ENCODE results near the gene MAN1B1. TPM values are rescaled to one million over a fixed set of nuclear protein-coding genes. Genes with fewer than 3 reads are reported as not detected.

The MAN1B1 gene
- total and polyA plus RNA-seq, 2 of the 8 experiments (the other 6 are each of a cell fraction or from before 2014, with no cell fraction given) = 33.7 to 36.3 TPM

DNA sequence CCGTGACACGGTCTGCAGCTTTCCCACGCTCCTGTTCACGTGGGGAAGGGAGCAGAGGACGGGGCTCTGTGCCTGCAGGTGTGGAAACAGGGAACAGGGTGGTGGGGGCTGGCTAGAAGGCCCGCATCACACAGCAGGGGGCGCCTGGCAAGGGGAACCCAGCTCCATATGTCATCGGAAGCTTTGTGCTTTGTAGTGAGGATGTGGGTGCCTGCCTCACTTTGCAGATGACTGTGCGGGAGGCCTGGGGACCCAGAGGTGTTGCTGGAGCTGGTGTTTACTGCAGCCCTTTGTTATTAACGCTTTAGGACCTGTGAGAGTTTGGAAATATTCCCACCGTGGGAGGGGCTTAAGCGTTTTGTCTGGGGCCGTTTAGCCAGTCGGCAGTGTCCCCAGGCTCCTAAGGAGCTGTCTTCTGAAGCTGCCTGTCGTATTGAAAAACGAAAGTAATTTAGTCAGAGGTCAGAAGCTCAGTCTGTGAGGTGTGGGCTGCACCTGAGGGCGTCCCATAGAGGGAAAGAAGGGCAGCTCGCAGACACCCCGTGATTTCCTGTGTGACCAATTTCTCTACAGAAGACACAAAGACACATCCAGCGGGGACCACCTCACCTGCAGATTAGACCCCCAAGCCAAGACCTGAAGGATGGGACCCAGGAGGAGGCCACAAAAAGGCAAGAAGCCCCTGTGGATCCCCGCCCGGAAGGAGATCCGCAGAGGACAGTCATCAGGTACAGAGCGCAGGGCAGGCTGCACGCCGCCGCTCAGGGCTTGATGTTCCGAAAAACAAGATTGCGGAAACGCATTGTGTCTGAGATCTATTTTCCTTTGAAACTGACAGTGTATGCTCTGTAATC lies 9.1 kb downstream of the MAN1B1 start:
- H3K27ac ChIP-seq (ENCODE audit: low read depth, low read length) = no peak overlapping the region
- no peak overlapping the region for H2BK5ac ChIP-seq (ENCODE audit: low read depth, low read length)
- FAIRE-seq = no peak
- 87% methylated on average over 27 of the region's 30 CpGs; no CpG with 5 or more reads in 1 of the 2 experiments for WGBS, 2 experiments (ENCODE audit: extremely low coverage in 1 of 2, insufficient coverage in 1 of 2, insufficient read length in 1 of 2, insufficient replicate concordance in 2 of 2, low coverage in 1 of 2, low lambda C conversion rate in 2 of 2, missing lambda C conversion rate in 1 of 2)
- H3K9ac ChIP-seq (replicated peaks in 1 of 4; ENCODE audit: extremely low read depth in 1 of 4, low read depth in 3 of 4, low read length in 3 of 4) = no peak overlapping the region
- DNase-seq (ENCODE audit: low read depth in 1 of 2, low spot score in 2 of 2) = no peak
- no peak overlapping the region for H2AFZ ChIP-seq (ENCODE audit: low read length)
- H3K9me3 ChIP-seq (ENCODE audit: insufficient read depth in 2 of 2, low read depth in 1 of 2, low read length in 1 of 2) = no peaks in the 10 kb centered on the region
- H2BK12ac ChIP-seq (ENCODE audit: low read depth, low read length) = no peak overlapping the region
- no peaks in the 10 kb centered on the region for H3K27me3 ChIP-seq (replicated peaks in 1 of 4; ENCODE audit: control insufficient read depth in 3 of 4, extremely low read depth in 1 of 4, insufficient read depth in 3 of 4, low read length in 3 of 4)
- no peak overlapping the region for H2BK15ac ChIP-seq (ENCODE audit: low read length)
- no peak overlapping the region for H3K4me2 ChIP-seq (ENCODE audit: insufficient read depth in 1 of 2, low read depth in 2 of 2, low read length in 2 of 2)
- CTCF ChIA-PET (ENCODE audit: partially characterized antibody) = interaction anchor here (0.6 to 1.3 kb wide), 6 partner anchors 9 to 61 kb away, joined by 3 to 5 read pairs (median 4); no protein-coding TSS in a partner anchor
- H3K18ac ChIP-seq (ENCODE audit: extremely low read depth, low read length) = no peak overlapping the region
- H2BK120ac ChIP-seq (replicated peaks; ENCODE audit: low read depth, low read length) = no peak overlapping the region
- no peak overlapping the region for H3K14ac ChIP-seq (ENCODE audit: insufficient read length)
- H4K8ac ChIP-seq (ENCODE audit: extremely low read depth, insufficient read depth, low read length) = no peak overlapping the region; the same call in 1 of the 2 replicates
- POLR2A ChIA-PET (ENCODE audit: partially characterized antibody) = no interaction called here
- TF ChIP-seq CREB1 (IDR thresholded peaks at IDR 0.05) = no peak
- TF ChIP-seq, protein P1, sequence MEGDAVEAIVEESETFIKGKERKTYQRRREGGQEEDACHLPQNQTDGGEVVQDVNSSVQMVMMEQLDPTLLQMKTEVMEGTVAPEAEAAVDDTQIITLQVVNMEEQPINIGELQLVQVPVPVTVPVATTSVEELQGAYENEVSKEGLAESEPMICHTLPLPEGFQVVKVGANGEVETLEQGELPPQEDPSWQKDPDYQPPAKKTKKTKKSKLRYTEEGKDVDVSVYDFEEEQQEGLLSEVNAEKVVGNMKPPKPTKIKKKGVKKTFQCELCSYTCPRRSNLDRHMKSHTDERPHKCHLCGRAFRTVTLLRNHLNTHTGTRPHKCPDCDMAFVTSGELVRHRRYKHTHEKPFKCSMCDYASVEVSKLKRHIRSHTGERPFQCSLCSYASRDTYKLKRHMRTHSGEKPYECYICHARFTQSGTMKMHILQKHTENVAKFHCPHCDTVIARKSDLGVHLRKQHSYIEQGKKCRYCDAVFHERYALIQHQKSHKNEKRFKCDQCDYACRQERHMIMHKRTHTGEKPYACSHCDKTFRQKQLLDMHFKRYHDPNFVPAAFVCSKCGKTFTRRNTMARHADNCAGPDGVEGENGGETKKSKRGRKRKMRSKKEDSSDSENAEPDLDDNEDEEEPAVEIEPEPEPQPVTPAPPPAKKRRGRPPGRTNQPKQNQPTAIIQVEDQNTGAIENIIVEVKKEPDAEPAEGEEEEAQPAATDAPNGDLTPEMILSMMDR (IDR thresholded peaks at IDR 0.05; ENCODE audit: control extremely low read depth in 1 of 3, insufficient read depth in 1 of 3, low read depth in 1 of 3, low read length in 3 of 3) = no peak
- no peak for TF ChIP-seq TCF12 (IDR thresholded peaks at IDR 0.05; ENCODE audit: low read depth, low read length)
- TF ChIP-seq SP4 (IDR thresholded peaks at IDR 0.05; ENCODE audit: low read length) = no peak
- TF ChIP-seq POU5F1 (IDR thresholded peaks at IDR 0.05; ENCODE audit: low read depth, low read length) = no peak
- no peak for TF ChIP-seq GTF2F1 (IDR thresholded peaks at IDR 0.05; ENCODE audit: borderline replicate concordance, low read depth, low read length)
- TF ChIP-seq SUZ12 (IDR thresholded peaks at IDR 0.05; ENCODE audit: low read length) = no peak
- TF ChIP-seq TBP (IDR thresholded peaks at IDR 0.05; ENCODE audit: low read depth, low read length) = no peak
- TF ChIP-seq NRF1 (IDR thresholded peaks at IDR 0.05; ENCODE audit: low read depth, low read length) = no peak
- no peak for TF ChIP-seq RXRA (IDR thresholded peaks at IDR 0.05; ENCODE audit: insufficient read depth, low read depth, low read length)
- H4K20me1 ChIP-seq (replicated peaks in 1 of 2; ENCODE audit: control insufficient read depth in 1 of 2, insufficient read depth in 2 of 2, low read length in 2 of 2) = no peaks in the 10 kb centered on the region
- H3K79me1 ChIP-seq (ENCODE audit: low read depth, low read length) = no peaks in the 10 kb centered on the region
- no peak overlapping the region for H2AK5ac ChIP-seq (ENCODE audit: low read depth, low read length)
- no peak overlapping the region for H2BK20ac ChIP-seq (ENCODE audit: low read length)
- no peak overlapping the region for H4K5ac ChIP-seq (ENCODE audit: insufficient read length, low read depth, low read length)
- no peak overlapping the region for H3K4ac ChIP-seq (replicated peaks; ENCODE audit: insufficient read length, low read depth, low read length)
- no peak overlapping the region for H3K4me3 ChIP-seq (ENCODE audit: extremely low read depth in 1 of 4, insufficient read depth in 2 of 4, low read depth in 3 of 4, low read length in 4 of 4)
- H3K56ac ChIP-seq (replicated peaks; ENCODE audit: insufficient read length, low read depth, low read length) = no peak overlapping the region
- H3K36me3 ChIP-seq (ENCODE audit: control insufficient read depth in 2 of 4, insufficient read depth in 4 of 4, low read length in 3 of 4) = peaks cover 0 to 4% (median 2%) of the 10 kb centered on the region in 4 experiments; a peak in 4 of 8 replicates
- no peaks in the 10 kb centered on the region for H3K23me2 ChIP-seq (ENCODE audit: low read depth, low read length)
- H3K4me1 ChIP-seq (replicated peaks in 1 of 4; ENCODE audit: control insufficient read depth in 3 of 4, insufficient read depth in 4 of 4, low read length in 3 of 4) = no peaks in the 10 kb centered on the region
- no peaks in the 10 kb centered on the region for H3K79me2 ChIP-seq (ENCODE audit: control insufficient read depth in 1 of 2, insufficient read depth in 2 of 2, low read length in 2 of 2)
- no peak overlapping the region for H4K91ac ChIP-seq (replicated peaks; ENCODE audit: insufficient read length, low read length)
- H3K23ac ChIP-seq (ENCODE audit: insufficient read length) = no peak overlapping the region
